ENCODE data around the gene FIBP.

DNA sequence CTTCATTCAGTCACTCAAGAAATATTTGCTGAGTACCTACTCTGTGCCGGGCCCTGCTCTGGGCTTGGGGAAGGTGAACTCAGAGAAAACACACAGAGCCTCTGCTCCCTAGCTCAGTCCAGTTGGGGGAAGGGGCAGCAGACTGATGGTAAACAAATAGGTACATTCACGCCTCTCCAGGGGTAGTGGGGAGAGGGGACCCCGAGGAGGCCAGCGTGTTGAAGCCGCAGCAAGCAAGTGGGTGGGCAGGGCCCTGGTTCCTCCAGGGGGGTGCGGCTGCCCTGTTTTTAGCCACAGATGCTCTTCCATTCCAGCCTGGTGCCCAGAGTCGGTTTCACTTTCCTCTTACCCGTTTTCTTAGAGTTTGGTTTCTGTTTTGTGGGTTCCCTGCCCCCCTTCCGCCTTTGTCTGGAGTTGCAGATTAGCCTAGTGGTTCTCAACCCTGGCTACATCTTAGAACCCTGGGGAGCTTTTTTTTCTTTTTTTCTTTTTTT, 39.7 kb upstream of the FIBP start:
- TF ChIP-seq EP300 (IDR thresholded peaks at IDR 0.05) (no peak), POLR2A (IDR thresholded peaks at IDR 0.05; ENCODE audit: low read depth) (no peak), POLR2AphosphoS5 (IDR thresholded peaks at IDR 0.05) (no peak)
- TF ChIP-seq, protein P1, sequence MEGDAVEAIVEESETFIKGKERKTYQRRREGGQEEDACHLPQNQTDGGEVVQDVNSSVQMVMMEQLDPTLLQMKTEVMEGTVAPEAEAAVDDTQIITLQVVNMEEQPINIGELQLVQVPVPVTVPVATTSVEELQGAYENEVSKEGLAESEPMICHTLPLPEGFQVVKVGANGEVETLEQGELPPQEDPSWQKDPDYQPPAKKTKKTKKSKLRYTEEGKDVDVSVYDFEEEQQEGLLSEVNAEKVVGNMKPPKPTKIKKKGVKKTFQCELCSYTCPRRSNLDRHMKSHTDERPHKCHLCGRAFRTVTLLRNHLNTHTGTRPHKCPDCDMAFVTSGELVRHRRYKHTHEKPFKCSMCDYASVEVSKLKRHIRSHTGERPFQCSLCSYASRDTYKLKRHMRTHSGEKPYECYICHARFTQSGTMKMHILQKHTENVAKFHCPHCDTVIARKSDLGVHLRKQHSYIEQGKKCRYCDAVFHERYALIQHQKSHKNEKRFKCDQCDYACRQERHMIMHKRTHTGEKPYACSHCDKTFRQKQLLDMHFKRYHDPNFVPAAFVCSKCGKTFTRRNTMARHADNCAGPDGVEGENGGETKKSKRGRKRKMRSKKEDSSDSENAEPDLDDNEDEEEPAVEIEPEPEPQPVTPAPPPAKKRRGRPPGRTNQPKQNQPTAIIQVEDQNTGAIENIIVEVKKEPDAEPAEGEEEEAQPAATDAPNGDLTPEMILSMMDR (IDR thresholded peaks at IDR 0.05): no peak
